SU-DHL-6 (cell line): ENCODE measurements around the gene MGMT.

ENCODE experiments used
- CTCF ChIP-seq: fragments of 200-600 bp; sonication (generic); IDR thresholded peaks from one replicate; pipeline ENCODE4 v1.5.1; 2017; ENCODE audit warnings: antibody characterized with exemption, mild to moderate bottlenecking, low read length, moderate library complexity; ENCODE audit not compliant: insufficient read depth, poor library complexity, severe bottlenecking
- EZH2phosphoT487 ChIP-seq: fragments of 200-600 bp; sonication (generic), shearing (Covaris generic); conservative IDR thresholded peaks from 2 replicates; pipeline ENCODE4 v1.6.1; 2018; ENCODE audit warnings: mild to moderate bottlenecking, antibody characterized with exemption, low read length, moderate library complexity, mixed read lengths

GRCh38 chr10:129518793-129519192 lies 51.8 kb downstream of the MGMT start:
- TF ChIP-seq CTCF (no peak), EZH2phosphoT487 (no peak)
